Mesendoderm (in vitro differentiated cells): ENCODE measurements around the gene PRRC2B. TPM values are rescaled to one million over a fixed set of nuclear protein-coding genes. Genes with fewer than 3 reads are reported as not detected.
"Not testable (repeated sequence)": the region's sequence is repeated elsewhere in the genome, so short reads cannot be mapped to it uniquely, and the experiment has no call there.

ENCODE experiments used
- DNase-seq: peaks from one replicate; pipeline ENCODE4 v3.0.0; 2013
- H2AK5ac ChIP-seq: 2 replicates; pipeline ENCODE4 v1.6.1; 2013; ENCODE audit warnings: low read length, inconsistent platforms
- H2BK120ac ChIP-seq: 2 replicates; pipeline ENCODE4 v1.6.1; 2013; ENCODE audit warnings: low read depth, mild to moderate bottlenecking, low read length, moderate library complexity, mixed read lengths
- H2BK15ac ChIP-seq: replicated peaks from 2 replicates; pipeline ENCODE4 v1.6.1; 2013; ENCODE audit warnings: low read depth, mild to moderate bottlenecking, moderate library complexity
- H2BK5ac ChIP-seq: 2 replicates; pipeline ENCODE4 v1.6.1; 2013; ENCODE audit warnings: low read length, inconsistent platforms
- H3K18ac ChIP-seq: 2 replicates; pipeline ENCODE4 v1.6.1; 2013; ENCODE audit warnings: mild to moderate bottlenecking, low read length, mixed read lengths
- H3K23ac ChIP-seq: one replicate; pipeline ENCODE4 v1.6.1; 2013; ENCODE audit warnings: low read length
- H3K27ac ChIP-seq: 2 replicates; pipeline ENCODE4 v1.5.1; 2013; ENCODE audit warnings: low read depth, mild to moderate bottlenecking, inconsistent platforms, low read length, moderate library complexity
- H3K27me3 ChIP-seq: 2 replicates; pipeline ENCODE4 v1.6.1; 2013; ENCODE audit warnings: low read length, control low read depth, mild to moderate bottlenecking, inconsistent platforms; ENCODE audit not compliant: insufficient read depth, poor library complexity
- H3K36me3 ChIP-seq: 2 replicates; pipeline ENCODE4 v1.6.1; 2013; ENCODE audit warnings: low read length, inconsistent platforms; ENCODE audit not compliant: control insufficient read depth, insufficient read depth
- H3K4ac ChIP-seq: one replicate; pipeline ENCODE4 v1.6.1; 2013; ENCODE audit warnings: low read depth, mild to moderate bottlenecking, low read length, moderate library complexity
- H3K4me1 ChIP-seq: 2 replicates; pipeline ENCODE4 v1.6.1; 2013; ENCODE audit warnings: low read depth, low read length, inconsistent platforms; ENCODE audit not compliant: control insufficient read depth
- H3K4me2 ChIP-seq: 2 replicates; pipeline ENCODE4 v1.6.1; 2013; ENCODE audit warnings: low read length
- H3K4me3 ChIP-seq: 2 replicates; pipeline ENCODE4 v1.5.1; 2013; ENCODE audit warnings: mild to moderate bottlenecking, low read length
- H3K56ac ChIP-seq: one replicate; pipeline ENCODE4 v1.6.1; 2013; ENCODE audit warnings: low read length
- H3K79me1 ChIP-seq: 2 replicates; pipeline ENCODE4 v1.6.1; 2013; ENCODE audit warnings: low read length, inconsistent platforms
- H3K79me2 ChIP-seq: 2 replicates; pipeline ENCODE4 v1.6.1; 2013; ENCODE audit warnings: mild to moderate bottlenecking, low read length; ENCODE audit not compliant: control insufficient read depth, insufficient read depth
- H3K9ac ChIP-seq: 2 replicates; pipeline ENCODE4 v1.6.1; 2013; ENCODE audit warnings: low read length, inconsistent platforms
- H4K5ac ChIP-seq: one replicate; pipeline ENCODE4 v1.6.1; 2013; ENCODE audit warnings: low read length
- H4K8ac ChIP-seq: one replicate; pipeline ENCODE4 v1.6.1; 2013; ENCODE audit warnings: low read depth, mild to moderate bottlenecking, control low read depth, low read length, moderate library complexity
- WGBS: extraction: QIAGEN DNeasy Blood & Tissue Kit; methylation state at CpG from one replicate; pipeline ENCODE4 v1.1.7; 2013; ENCODE audit warnings: low lambda C conversion rate, missing lambda C conversion rate; ENCODE audit not compliant: insufficient coverage; ENCODE audit errors: extremely low coverage; 5-methylcytosine and 5-hydroxymethylcytosine counted together
- polyA plus RNA-seq, 2 experiments: library from polyadenylated mRNA; stranded (reverse); fragments of 200-250 nt; gene quantifications; one replicate each; pipeline ENCODE4 v1.2.3, GENCODE V29; 2013

The PRRC2B gene
- 62.7 TPM for polyA plus RNA-seq (2013, experiment 1 of 2)
- polyA plus RNA-seq (2013, experiment 2 of 2), result 70.0 TPM

DNA sequence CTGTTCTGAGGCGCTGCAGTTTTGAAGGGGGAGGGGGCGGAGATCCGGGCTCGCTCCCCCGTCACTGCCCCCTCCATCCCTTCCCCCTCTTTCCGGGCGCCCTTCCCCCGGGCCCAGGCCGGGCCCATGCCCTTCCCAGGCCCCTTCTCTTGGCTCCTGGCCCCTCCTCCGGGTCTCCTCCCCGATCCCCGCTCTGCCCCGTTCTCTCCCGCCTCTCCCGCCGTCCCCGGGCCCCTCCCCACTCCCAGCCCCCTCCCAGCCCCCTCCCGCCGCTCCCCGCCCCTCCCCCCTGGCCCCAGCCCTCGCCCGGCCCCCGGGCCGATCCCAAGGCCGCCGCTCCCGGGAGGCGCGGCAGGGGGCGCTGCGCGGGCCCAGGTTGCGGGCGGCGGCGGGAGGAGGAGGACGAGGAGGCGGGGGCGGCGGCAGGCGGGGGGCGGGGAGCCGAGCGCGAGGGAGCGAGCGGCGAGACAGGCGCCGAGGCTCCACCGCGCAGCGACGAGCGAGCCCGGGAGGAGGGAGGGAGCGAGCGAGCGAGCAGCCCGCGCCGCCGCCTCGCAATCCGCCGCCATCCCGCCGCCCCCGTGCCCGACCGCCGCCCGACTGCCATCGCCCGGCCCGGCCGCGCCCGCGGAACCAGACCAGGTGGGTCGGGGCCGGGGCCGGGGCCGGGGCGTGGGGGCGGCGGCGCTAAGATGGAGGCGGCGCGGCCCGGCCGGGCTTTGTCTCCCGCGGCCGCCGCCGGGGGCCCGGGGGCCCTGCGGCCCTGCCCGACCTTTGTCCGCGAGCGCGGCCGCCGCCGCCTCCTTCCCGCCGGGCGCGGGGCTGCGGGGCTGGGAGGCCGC lies at the start of gene PRRC2B:
Gene PRRC2B, plus strand, starts transcription at position 465 of the 842 bp plus-strand sequence. CDS start 36,059 bp downstream, outside the sequence.
- peak; percentile 95 for DNase-seq
- peak within 1 kb of the TSS; percentile 90 for H2AK5ac ChIP-seq
- peak within 1 kb of the TSS; percentile 95 for H3K4me2 ChIP-seq
- peak within 1 kb of the TSS; percentile 93 for H3K4me3 ChIP-seq
- H3K36me3 ChIP-seq, result no peaks in the 10 kb centered on the region
- peak within 1 kb of the TSS; percentile 95 for H3K27ac ChIP-seq
- H4K5ac ChIP-seq, result no peak within 1 kb of the TSS
- peak within 1 kb of the TSS; percentile 76 for H2BK15ac ChIP-seq
- H3K23ac ChIP-seq, result peak within 1 kb of the TSS; percentile 89
- peak within 1 kb of the TSS; percentile 95 for H3K56ac ChIP-seq
- no peaks in the 10 kb centered on the region for H3K27me3 ChIP-seq
- peak within 1 kb of the TSS; percentile 98 for H3K9ac ChIP-seq
- H2BK5ac ChIP-seq, result peak within 1 kb of the TSS; percentile 77
- H3K4ac ChIP-seq, result peak within 1 kb of the TSS; percentile 100
- H2BK120ac ChIP-seq, result peak within 1 kb of the TSS; percentile 98
- peaks cover 10% of the 10 kb centered on the region for H3K4me1 ChIP-seq
- no peaks in the 10 kb centered on the region for H3K79me1 ChIP-seq
- WGBS, result no CpG with 5 or more reads among the region's 114 CpGs
- H3K79me2 ChIP-seq, result peaks cover 44% of the 10 kb centered on the region
- peak within 1 kb of the TSS; percentile 100 for H3K18ac ChIP-seq
- peak within 1 kb of the TSS; percentile 99 for H4K8ac ChIP-seq

DNA sequence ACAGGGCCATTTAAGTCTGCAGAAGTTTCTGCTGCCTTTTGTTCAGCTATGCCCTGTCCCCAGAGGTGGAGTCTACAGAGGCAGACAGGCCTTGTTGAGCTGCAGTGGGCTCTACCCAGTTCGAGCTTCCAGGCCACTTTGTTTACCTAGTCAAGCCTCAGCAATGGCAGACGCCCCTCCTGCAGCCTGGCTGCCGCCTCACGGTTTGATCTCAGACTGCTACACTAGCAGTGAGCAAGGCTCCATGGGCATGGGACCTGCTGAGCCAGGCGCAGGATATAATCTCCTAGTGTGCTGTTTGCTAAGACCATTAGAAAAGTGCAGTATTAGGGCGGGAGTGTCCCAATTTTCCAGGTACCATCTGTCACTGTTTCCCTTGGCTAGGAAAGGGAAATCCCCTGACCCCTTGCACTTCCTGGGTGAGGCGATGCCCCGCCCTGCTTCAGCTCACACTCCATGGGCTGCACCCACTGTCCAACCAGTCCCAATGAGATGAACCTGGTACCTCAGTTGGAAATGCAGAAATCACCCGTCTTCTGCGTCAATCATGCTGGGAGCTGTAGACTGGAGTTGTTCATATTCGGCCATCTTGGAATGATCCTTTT lies 48.9 kb upstream of the PRRC2B start:
- not testable (repeated sequence) for H3K27ac ChIP-seq

DNA sequence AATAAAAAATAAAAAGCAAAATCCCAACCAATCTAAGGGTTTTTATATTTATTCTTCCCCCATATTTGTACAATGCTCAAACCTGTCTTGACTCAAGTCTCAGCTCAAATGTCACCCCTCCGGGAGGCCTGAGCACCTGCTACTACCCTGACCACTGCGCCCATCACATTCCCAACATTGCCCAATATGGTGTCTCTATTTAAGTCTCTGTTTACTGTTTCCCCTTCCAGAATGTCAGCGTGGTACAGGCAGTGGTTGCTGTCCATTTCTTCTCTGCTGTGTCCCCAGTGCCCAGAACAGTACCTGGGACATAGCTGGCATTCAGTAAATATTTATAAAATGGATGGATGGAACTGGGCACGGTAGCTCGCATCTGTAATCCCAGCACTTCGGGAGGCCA lies 47.3 kb upstream of the PRRC2B start:
- Histone ChIP-seq H3K4me1 (peaks cover 3% of the 10 kb centered on the region), H2BK15ac (no peak overlapping the region), H4K8ac (no peak overlapping the region), H2AK5ac (no peak overlapping the region), H3K4ac (no peak overlapping the region), H3K23ac (no peak overlapping the region), H3K79me1 (no peaks in the 10 kb centered on the region), H3K27ac (no peak overlapping the region), H3K9ac (no peak overlapping the region), H3K27me3 (no peaks in the 10 kb centered on the region), H4K5ac (no peak overlapping the region), H3K79me2 (no peaks in the 10 kb centered on the region), H3K56ac (no peak overlapping the region), H3K4me2 (no peak overlapping the region), H2BK120ac (no peak overlapping the region), H2BK5ac (no peak overlapping the region), H3K36me3 (no peaks in the 10 kb centered on the region), H3K4me3 (no peak overlapping the region), H3K18ac (no peak overlapping the region)
- no CpG with 5 or more reads among the region's 6 CpGs for whole genome bisulfite sequencing
- no peak for DNase-seq

More for the DNA sequence above, 48.9 kb upstream of the PRRC2B start:
- H3K36me3 ChIP-seq, DNase-seq, H2BK15ac ChIP-seq, H3K4me2 ChIP-seq, H3K23ac ChIP-seq, H2BK120ac ChIP-seq, H4K8ac ChIP-seq, H3K79me2 ChIP-seq, H2BK5ac ChIP-seq, H3K4ac ChIP-seq, H3K79me1 ChIP-seq, H3K56ac ChIP-seq, H2AK5ac ChIP-seq, H3K4me1 ChIP-seq, H3K18ac ChIP-seq, H4K5ac ChIP-seq, H3K27me3 ChIP-seq, H3K4me3 ChIP-seq, H3K9ac ChIP-seq: not testable (repeated sequence)
- WGBS, result no CpG with 5 or more reads among the region's 11 CpGs

DNA sequence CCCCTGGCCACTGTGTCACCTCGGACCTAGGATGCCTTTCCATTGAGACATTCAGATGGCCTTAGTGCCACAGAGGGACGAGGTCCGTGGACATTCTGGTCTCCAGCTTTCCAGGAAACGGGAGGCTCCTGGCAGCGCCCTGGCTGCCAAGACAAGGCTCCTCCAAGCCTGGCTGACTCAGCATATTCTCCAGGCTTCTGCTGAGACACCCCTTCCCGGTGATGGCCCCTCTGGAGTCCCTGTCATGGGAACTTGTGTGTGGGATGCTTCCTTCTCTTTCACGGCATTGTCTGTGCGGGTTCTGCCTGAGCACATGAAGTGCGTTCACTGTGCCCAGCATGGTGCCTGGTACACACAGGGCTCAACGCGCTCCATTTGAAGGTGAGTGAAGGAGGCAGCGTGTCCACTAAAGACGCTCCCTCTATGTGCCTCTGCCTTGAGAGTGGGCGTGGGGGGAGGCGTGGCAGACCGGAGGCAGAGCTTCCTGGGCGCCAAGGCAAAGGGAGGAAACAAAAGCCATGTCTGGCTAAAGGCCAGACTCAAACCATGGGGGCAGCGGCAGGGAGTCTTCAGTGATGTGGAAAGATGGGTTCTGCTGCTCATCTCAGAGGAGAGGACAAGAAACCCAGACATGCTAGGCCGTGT lies 46.4 kb upstream of the PRRC2B start:
- Histone ChIP-seq H3K23ac (no peak overlapping the region), H4K8ac (no peak overlapping the region), H2BK120ac (no peak overlapping the region), H3K27me3 (no peaks in the 10 kb centered on the region), H3K4me2 (no peak overlapping the region), H3K56ac (peak overlapping the region; percentile 46), H2BK15ac (no peak overlapping the region), H3K79me2 (no peaks in the 10 kb centered on the region), H3K18ac (no peak overlapping the region), H2AK5ac (no peak overlapping the region), H2BK5ac (no peak overlapping the region), H3K4me3 (no peak overlapping the region), H3K27ac (no peak overlapping the region), H3K9ac (no peak overlapping the region), H3K36me3 (no peaks in the 10 kb centered on the region), H3K4me1 (peaks cover 3% of the 10 kb centered on the region), H4K5ac (no peak overlapping the region), H3K4ac (no peak overlapping the region), H3K79me1 (no peaks in the 10 kb centered on the region)
- WGBS, result no CpG with 5 or more reads among the region's 19 CpGs
- no peak for DNase-seq

DNA sequence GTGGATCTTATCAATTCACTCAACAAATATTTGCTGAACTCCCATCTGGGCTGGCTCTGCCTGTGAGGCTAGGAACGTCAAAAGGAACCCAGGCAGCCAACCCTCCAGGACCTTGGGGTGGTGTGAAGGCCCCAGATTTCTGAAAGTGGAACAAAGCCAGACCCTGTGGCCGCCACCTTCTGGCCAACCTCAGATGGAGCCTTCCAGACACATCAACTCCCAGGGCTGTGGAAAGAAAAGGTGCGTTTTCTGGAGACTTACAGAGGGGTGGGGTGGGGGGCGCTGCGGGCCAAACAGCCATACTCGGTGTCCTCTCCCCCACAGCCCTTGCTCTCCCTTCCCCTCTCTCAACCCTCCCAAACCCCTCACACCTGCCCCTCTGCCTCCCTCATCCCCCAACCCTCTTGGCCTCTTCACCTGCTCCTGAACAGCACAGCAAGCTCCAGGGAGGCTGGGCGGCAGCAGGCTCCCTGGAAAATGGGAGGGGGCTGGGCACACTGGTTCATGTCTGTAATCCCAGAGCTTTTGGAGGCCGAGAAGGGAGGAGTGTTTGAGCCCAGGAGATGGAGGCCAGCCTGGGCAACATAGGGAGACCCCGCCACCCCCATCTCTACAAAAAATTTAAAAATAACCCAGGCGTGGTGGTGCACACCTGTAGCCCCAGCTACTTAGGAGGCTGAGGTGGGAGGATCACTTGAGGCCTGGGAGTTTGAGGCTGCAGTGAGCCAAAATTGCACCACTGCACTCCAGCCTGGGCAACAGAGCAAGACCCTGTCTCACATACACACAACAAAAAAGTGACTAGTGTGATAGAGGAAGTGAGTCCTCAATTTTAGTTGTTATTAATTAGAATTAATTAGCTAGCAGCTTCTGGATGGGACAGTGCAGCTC lies 45.0 kb upstream of the PRRC2B start:
- Histone ChIP-seq H3K9ac (no peak overlapping the region), H3K4me3 (no peak overlapping the region)
- no CpG with 5 or more reads among the region's 10 CpGs for WGBS

More for the DNA sequence above, 45.0 kb upstream of the PRRC2B start:
- no peak overlapping the region for H3K27ac ChIP-seq
- no peak overlapping the region for H3K23ac ChIP-seq
- no peak overlapping the region for H2BK5ac ChIP-seq
- peaks cover 3% of the 10 kb centered on the region for H3K4me1 ChIP-seq
- no peak overlapping the region for H3K18ac ChIP-seq
- H3K56ac ChIP-seq, result no peak overlapping the region
- no peak overlapping the region for H4K5ac ChIP-seq
- no peak overlapping the region for H2BK15ac ChIP-seq
- no peak overlapping the region for H2AK5ac ChIP-seq
- H3K27me3 ChIP-seq, result no peaks in the 10 kb centered on the region
- H3K4me2 ChIP-seq, result no peak overlapping the region
- no peak overlapping the region for H4K8ac ChIP-seq
- no peaks in the 10 kb centered on the region for H3K79me1 ChIP-seq
- H3K36me3 ChIP-seq, result no peaks in the 10 kb centered on the region
- no peak overlapping the region for H3K4ac ChIP-seq
- peak; percentile 46 for DNase-seq
- no peak overlapping the region for H2BK120ac ChIP-seq
- no peaks in the 10 kb centered on the region for H3K79me2 ChIP-seq
